Kidney glomerular epithelial cell (primary cell): Measurements from ENCODE around the gene S100A13.
A peak's percentile ranks its signal among the peaks of the same experiment; 100 is the strongest.
"Not testable (repeated sequence)": the region's sequence is repeated elsewhere in the genome, so short reads cannot be mapped to it uniquely, and the experiment has no call there.

Experiments
- DNase-seq: peaks from one replicate; lab custom pipeline; 2025; lab: John Stamatoyannopoulos, UW

The S100A13 gene

DNA sequence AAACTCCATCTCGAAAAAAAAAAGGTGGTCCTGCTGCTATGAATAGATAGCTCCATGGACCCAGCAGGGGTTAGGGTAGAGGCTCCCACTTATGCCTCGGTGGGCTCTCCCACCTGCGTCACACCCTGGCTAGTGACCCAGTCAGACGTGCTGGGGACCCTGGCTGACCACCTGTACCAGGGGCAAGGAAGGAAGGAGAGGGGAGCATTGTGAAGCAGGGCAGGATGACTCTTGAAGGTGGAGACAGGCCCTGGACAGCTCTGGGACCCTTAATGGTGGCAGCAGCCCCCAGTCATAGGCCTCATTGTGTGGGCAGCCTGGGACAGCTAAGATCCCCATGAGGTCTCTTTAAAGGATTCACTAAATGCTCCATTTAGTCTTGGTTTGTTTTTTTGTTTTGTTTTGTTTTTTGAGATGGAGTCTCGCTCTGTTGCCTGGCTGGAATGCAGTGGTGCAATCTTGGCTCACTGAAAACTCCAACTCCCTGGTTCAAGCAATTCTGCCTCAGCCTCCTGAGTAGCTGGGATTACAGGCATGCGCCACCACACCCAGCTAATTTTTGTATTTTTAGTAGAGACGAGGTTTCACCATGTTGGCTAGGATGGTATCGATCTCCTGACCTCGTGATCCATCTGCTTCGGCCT lies 20.8 kb upstream of the S100A13 start:
- peak; percentile 58 for DNase-seq

DNA sequence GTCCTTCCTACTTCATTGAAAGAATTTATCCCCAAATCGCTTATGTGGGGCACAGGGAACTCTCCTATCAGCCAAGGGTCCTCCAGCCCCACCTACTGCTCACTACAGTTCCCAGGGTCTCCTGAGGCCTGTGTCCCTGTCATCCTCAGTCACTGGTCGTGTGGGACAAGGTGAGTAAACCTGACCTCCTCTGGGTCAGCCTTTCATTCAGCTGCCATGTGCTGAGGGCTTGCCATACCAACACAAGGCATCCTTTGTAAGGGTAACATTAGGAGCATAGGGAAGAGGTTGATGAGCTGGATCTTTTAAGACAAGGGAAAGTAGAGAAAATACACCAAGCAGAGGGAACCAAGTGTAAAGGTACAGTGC lies 20.0 kb upstream of the S100A13 start:
- no peak for DNase-seq

DNA sequence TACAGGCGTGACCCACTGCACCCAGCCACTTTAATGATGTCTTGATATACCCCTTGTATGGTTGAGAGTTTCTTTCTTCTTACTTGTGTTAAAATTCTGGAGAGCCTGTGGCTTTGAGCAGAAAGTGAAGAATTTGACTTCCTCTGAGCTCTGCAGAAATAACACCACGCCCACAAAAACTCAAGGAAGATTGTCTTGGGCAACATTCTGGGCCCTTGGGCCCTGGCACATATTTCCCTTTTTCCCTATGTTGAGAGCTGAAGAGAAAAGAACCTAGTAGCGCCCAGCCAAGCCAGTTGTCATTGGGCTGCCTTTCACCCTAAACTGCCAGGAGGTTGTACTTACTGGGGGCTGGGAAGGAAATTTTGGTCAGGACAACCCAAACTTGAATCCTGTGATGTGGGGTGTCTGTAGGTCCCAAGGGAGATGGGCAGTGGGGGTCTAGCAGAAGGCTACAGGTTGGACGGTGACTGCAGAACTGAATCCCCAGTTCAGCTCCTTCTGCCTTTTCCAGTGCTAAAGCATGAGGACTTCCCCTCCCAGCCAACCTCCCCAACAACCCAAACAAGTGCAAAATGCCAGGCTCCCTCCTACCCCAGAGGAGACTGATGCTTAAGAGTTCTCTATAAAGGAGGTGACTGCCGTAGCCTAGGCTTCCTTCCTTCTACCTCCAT lies 19.5 kb upstream of the S100A13 start:
- DNase-seq, result no peak

- DNase-seq, result no peak
Observed at GRCh38 chr1:153643816-153644215, 16.5 kb upstream of the S100A13 start.

GRCh38 chr1:153643100-153643499 lies 15.8 kb upstream of the S100A13 start:
- DNase-seq, result no peak

GRCh38 chr1:153642161-153642560 lies 14.9 kb upstream of the S100A13 start:
- no peak for DNase-seq

- DNase-seq, result no peak
Observed at GRCh38 chr1:153640861-153641260, 13.6 kb upstream of the S100A13 start.

GRCh38 chr1:153640213-153640612 lies 12.9 kb upstream of the S100A13 start:
- DNase-seq, result not testable (repeated sequence)

DNA sequence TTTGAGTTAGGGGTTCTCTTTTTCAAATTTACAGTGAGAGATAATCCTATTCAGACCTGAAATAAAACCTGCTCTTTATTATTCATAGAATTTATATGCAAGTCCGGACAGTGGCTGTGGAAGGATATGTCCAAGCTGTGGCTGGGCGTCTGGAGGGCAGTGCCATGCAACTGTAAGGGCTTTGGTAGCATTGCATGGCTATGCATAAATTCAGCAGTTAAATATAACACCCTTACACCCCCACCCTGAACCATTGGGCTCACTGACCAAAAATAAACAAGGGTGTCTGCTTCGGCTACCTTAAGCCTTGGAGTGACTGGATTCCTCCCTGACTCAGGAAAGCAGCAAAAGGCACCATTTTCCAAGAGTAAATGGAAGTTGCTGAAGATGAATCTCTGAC lies 12.0 kb upstream of the S100A13 start:
- no peak for DNase-seq

DNA sequence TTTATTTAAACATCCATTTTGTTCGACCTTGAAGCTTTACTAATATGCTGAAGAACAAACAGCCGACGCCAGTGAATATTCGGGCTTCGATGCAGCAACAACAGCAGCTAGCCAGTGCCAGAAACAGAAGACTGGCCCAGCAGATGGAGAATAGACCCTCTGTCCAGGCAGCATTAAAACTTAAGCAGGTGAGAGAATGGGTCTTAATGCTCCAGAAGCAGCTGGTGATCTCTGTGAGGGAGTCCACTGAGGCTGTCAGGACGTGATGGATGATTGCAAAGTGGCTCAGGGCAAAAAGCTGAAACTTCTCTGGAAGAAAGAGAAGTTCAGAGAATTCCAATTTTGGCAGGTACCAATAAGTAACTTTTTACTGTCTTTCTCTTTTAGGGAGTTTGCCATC lies 11.0 kb upstream of the S100A13 start:
- DNase-seq, result no peak

- no peak for DNase-seq
Observed at GRCh38 chr1:153636312-153636711, 9.0 kb upstream of the S100A13 start.

DNA sequence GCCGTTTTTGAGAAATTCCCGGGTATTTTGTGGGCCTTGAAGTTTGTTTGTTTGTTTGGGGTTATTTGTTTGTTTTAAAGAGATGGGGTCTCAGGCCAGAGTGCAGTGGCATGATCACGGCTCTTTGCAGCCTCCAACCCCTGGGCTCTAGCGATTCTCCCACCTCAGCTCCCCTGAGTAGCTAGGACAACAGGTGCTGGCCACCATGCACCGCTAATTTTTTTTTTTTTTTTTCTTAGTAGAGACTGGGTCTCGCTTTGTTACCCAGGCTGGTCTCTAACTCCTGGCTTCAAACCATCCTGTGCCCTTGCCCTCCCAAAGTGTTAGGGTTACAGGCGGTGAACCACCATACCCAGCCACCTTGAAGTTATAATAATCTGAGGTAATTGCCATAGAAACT lies 8.6 kb upstream of the S100A13 start:
- no peak for DNase-seq

GRCh38 chr1:153633754-153634665 lies 6.7 kb upstream of the S100A13 start, which contains the start of gene CHTOP:
TSS of gene CHTOP (plus strand) at chr1:153634066. CDS start at chr1:153636589, 2,523 bp downstream.
- DNase-seq, result peak; percentile 90

DNA sequence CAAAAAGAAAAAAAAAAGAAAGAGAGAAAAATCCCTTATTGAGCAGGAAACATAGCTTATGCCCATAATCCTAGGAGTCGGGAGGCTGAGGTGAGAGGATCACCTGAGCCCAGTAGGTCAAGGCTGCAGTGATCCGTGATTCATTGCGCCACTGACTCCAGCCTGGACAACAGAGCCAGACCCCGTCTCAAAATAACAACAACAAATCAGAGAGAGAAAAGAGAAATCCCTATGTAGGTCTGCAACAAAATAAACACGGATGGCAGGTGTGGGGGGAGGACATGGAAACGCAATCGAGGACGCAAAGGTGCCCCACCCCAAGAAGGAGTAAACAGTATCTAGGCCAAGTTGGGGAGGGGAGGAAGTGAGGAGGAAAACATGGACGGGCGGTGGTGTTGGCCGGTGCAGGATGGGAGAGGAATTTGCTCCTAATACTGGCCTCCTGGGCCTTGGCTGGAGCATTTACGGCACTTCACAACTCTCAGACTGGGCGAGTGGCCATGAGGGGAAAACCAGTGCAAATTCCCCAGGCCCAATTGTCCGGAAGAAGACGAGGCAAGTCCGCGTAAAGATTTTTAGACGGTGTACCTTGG lies 6.0 kb upstream of the S100A13 start:
- no peak for DNase-seq

- no peak for DNase-seq
Observed at GRCh38 chr1:153631047-153632022, 4.0 kb upstream of the S100A13 start.

- no peak for DNase-seq
Observed at GRCh38 chr1:153630384-153630783, 3.1 kb upstream of the S100A13 start.

GRCh38 chr1:153629971-153630370 lies 2.7 kb upstream of the S100A13 start:
- no peak for DNase-seq

DNA sequence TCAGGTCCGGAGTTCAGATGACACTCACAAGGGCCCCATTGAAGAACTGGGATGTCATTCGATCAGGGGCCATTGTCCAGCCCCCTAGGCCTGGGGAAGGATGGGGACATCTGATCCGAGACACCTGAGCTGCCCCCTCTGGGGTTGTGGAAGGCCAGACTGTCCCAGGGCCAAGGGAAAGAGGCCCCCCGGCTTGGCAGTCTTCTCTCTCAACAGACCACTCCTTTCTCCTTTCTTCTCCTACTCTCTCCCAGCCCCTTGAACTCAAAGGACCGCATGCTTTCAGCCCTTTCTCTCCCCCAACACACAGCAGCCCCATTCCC lies 2.0 kb upstream of the S100A13 start:
- no peak for DNase-seq

DNA sequence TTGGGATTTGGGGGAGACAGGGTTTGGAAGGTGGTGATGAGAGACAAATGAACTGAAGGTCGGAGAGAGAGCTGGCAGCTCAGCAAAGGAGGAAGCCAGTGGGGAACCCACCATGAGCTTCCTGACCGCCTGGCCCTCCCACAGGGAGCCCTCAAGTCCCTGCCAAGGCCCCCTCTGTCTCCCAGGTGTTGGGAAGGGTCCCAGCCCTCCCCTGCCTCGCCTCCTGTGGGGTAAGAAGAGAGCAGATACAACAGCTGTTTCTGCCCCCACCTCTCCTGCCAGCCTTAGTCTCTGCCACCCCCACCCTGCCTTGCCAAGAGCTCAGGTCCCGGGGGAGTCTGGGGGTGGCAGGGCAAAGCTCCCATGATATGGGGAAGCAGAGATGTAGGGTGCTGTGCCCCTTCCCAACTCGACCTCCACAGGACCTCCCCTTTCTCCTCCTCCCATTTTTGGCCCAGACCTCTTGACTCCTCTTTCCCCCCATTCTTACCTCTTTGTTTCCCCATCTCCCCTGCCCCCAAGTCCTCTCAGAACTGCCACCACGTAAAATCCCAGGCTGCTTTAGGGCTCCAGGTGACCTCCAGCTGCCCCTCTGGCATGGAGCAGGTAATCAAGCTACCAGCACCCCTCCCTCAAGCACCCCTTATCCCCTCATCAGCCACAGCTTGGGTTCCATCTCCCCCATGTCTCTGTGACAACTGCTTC lies 1.5 kb upstream of the S100A13 start:
- DNase-seq, result no peak

DNA sequence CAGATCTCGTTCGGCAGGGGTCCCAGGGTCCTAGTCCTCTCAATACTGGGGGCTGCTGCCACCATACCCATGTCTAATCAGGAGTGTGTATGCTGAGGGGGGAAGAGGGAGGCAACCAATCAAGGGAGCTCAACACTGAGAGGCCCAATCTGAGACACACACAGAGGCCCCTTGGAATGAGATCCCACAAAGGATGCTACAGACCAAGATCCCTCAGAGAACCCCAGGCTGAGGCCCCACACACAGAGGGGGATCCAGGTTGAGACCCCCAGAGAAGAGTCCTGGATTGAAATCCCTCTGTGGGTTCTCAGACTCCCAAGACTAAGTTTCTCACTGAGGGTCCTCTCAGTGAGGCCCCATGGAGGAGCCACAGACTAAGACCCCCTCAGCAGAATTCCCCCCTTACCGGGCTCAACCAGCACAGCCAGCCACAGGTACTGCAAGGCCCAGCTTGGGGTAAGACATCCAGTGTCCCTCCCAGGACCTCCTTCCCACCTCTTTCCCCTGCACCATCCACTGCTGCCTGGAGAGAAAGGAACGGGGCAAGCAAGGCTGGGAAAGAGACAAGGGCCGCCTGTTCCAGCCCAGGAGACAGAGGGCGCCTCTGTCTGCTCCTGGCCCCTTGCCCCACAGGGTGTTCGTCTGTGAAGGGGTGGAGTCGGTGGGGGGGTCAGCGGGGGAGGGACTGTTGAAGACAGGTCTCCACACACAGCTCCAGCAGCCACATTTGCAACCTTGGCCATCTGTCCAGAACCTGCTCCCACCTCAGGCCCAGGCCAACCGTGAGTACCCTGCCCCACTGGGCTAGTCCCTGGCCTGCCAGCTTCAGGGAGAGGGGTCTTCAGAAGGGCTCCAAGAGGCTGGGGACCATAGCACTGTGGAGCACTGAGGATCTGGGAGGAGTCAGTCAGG lies 666 bp upstream of the S100A13 start, which contains the start of gene S100A1:
TSS of gene S100A1 (plus strand) at position 720 of the 912 bp plus-strand sequence. CDS start 2,088 bp downstream, outside the sequence.
- no peak for DNase-seq
